Measurements from ENCODE around the gene IFIH1.

GRCh38 chr2:162342321-162342720, 23.8 kb upstream of the IFIH1 start:
- no peak for TF ChIP-seq CTCF (IDR thresholded peaks at IDR 0.05)
- no peak for TF ChIP-seq ZFX (IDR thresholded peaks at IDR 0.05; ENCODE audit: borderline replicate concordance)
